Transverse colon (tissue), 4 donors: ENCODE measurements around the gene CSTF2T. TPM values are rescaled to one million over a fixed set of nuclear protein-coding genes. Genes with fewer than 3 reads are reported as not detected.

Experiments used
- DNase-seq: peaks from one replicate; pipeline ENCODE4 v3.0.0-alpha.2; 2019
- H3K27ac ChIP-seq, 4 donors: fragments of 200-600 bp; sonication (generic); 2 replicates each; pipeline ENCODE4 v1.5.1; 2016 to 2018; ENCODE audit warnings: inconsistent platforms in 4 of 4
- H3K27me3 ChIP-seq: fragments of 200-600 bp; sonication (generic); 2 replicates; pipeline ENCODE4 v1.5.1; 2017; ENCODE audit warnings: inconsistent platforms
- H3K36me3 ChIP-seq, 4 donors: fragments of 200-600 bp; sonication (generic); 2 replicates each; pipeline ENCODE4 v1.5.1; 2017 to 2019; ENCODE audit warnings: inconsistent platforms in 4 of 4
- H3K4me1 ChIP-seq, 4 donors: fragments of 200-600 bp; sonication (generic); 2 replicates each; pipeline ENCODE4 v1.5.1; 2017 to 2020; ENCODE audit warnings: inconsistent platforms in 4 of 4
- H3K4me3 ChIP-seq, 4 donors: fragments of 200-600 bp; sonication (generic); 1 replicate in 1 of 4; 2 replicates in 3 of 4; pipeline versions ENCODE4 v1.5.1 to v1.6.1; 2017 to 2019; ENCODE audit warnings: inconsistent platforms in 4 of 4
- H3K9me3 ChIP-seq, 2 donors: fragments of 200-600 bp; sonication (generic); 2 replicates each; pipeline ENCODE4 v1.5.1; 2017 to 2019; ENCODE audit warnings: inconsistent platforms in 2 of 2
- EP300 ChIP-seq: sonication (generic); formaldehyde crosslinking; IDR thresholded peaks from one replicate; pipeline ENCODE4 v1.6.1; 2017; ENCODE audit warnings: antibody characterized with exemption, low read depth
- POLR2A ChIP-seq: fragments of 450-650 bp; IDR thresholded peaks from one replicate; pipeline ENCODE4 v1.6.1; 2016; ENCODE audit warnings: antibody characterized with exemption, mild to moderate bottlenecking, moderate library complexity
- POLR2AphosphoS5 ChIP-seq, 3 donors: sonication (generic); formaldehyde crosslinking; IDR thresholded peaks; one replicate each; pipeline ENCODE4 v1.6.1; 2016; ENCODE audit warnings: antibody characterized with exemption in 3 of 3
- WGBS, 2 donors: methylation state at CpG; one replicate each; pipeline ENCODE4 v1.1.5; 2018; ENCODE audit warnings: low coverage in 1 of 2; 5-methylcytosine and 5-hydroxymethylcytosine counted together
- in situ Hi-C, 4 donors: fragments of 200-750 bp; cut with MboI; loops; one replicate each; pipeline versions ENCODE4 v1.15.0 to v1.15.1; 2017; ENCODE audit warnings: low sequenced_read_pairs in 3 of 4, low pct_ligation_motif_present in 1 of 4, low pct_unique_long_range_greater_than_20kb in 1 of 4
- intact Hi-C: fragments of 100-400 bp; cut with DNase I; formaldehyde crosslinking; loops from one replicate; pipeline ENCODE4 v1.15.1; 2023; ENCODE audit warnings: low total_unique reads
- total RNA-seq, 4 donors: library from RNA; depleted of rRNA; stranded (reverse); fragments of >200 nt; gene quantifications; one replicate each; pipeline ENCODE4 v1.1.0, GENCODE V29; 2016
- TF ChIP-seq, protein P1 (sequence below), 5 experiments: fragments of 200-600 bp in 3 of 5; fragments of 450-650 bp in 2 of 5; sonication (generic) in 3 of 5; IDR thresholded peaks; 1 replicate in 2 of 5; 2 replicates in 3 of 5; pipeline ENCODE4 v1.5.1; 2016 to 2017; ENCODE audit warnings: antibody characterized with exemption in 5 of 5, inconsistent platforms in 3 of 5, mild to moderate bottlenecking in 2 of 5, moderate library complexity in 1 of 5

CSTF2T gene
- total RNA-seq, 4 donors from 2014 or later: 1.5 to 13.7 (median 11.0) TPM

DNA sequence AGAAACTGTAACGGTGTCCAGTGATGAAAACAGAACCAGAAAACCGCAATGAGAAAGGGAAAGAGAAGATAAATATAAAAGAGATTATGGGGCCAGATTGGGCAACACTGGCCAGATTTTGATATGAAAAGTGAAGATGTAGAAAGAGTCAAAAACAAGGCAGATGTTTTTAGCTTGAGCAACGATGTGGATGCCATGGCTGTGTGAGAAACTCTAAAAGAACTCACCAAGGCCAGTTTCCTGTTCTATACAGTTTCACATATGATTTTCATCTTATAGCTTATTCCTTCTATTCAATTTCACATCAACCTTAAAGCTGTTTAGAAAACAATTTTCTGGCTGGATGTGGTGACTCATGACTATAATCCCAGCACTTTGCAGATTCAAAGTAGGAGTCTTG, 36.3 kb downstream of the CSTF2T start:
- WGBS, 2 donors: 78 to 83% methylated on average over 3 of the region's 3 CpGs
- TF ChIP-seq, protein P1, sequence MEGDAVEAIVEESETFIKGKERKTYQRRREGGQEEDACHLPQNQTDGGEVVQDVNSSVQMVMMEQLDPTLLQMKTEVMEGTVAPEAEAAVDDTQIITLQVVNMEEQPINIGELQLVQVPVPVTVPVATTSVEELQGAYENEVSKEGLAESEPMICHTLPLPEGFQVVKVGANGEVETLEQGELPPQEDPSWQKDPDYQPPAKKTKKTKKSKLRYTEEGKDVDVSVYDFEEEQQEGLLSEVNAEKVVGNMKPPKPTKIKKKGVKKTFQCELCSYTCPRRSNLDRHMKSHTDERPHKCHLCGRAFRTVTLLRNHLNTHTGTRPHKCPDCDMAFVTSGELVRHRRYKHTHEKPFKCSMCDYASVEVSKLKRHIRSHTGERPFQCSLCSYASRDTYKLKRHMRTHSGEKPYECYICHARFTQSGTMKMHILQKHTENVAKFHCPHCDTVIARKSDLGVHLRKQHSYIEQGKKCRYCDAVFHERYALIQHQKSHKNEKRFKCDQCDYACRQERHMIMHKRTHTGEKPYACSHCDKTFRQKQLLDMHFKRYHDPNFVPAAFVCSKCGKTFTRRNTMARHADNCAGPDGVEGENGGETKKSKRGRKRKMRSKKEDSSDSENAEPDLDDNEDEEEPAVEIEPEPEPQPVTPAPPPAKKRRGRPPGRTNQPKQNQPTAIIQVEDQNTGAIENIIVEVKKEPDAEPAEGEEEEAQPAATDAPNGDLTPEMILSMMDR (IDR thresholded peaks at IDR 0.05): no peak
- no peak for TF ChIP-seq POLR2A
- TF ChIP-seq POLR2AphosphoS5 (IDR thresholded peaks at IDR 0.05): no peak
- no peak for TF ChIP-seq EP300

DNA sequence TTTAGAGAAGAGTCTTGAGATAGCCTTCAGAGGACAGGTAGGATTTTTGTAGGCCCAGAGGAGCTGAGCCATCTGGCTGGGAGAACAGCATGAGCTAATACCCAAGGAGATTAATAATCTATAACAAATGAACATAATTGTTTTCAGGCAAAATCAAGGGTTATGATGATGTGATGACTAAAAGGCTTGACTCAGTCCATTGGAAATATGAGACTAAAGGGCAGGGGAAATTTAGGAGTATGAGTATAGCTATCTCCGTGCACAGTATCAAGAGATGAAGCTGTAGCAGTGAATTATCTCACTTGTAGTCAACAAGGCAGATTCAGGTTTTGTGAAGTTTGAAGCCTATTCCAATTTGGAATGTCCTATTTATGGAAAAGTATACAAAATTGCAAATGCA, 40.1 kb downstream of the CSTF2T start:
- DNase-seq: no peak
- TF ChIP-seq EP300 (no peak), POLR2AphosphoS5 (IDR thresholded peaks at IDR 0.05) (no peak), POLR2A (no peak)
- TF ChIP-seq, protein P1 (IDR thresholded peaks at IDR 0.05): no peak
- H3K4me1 ChIP-seq: peaks cover 0 to 5% (median 2%) of the 10 kb centered on the region in 4 donors
- H3K36me3 ChIP-seq: no peaks in the 10 kb centered on the region
- in situ Hi-C loops: no loop called here
- intact Hi-C loops: no loop called here
- no peaks in the 10 kb centered on the region for H3K27me3 ChIP-seq
- no peak overlapping the region for H3K4me3 ChIP-seq
- H3K27ac ChIP-seq: no peak overlapping the region
- 88 to 92% methylated on average over 1 of the region's 1 CpG for WGBS, 2 donors
- H3K9me3 ChIP-seq: no peaks in the 10 kb centered on the region

More for the DNA sequence above, 36.3 kb downstream of the CSTF2T start:
- no peak for DNase-seq
- Histone ChIP-seq H3K4me3 (no peak overlapping the region), H3K9me3 (no peaks in the 10 kb centered on the region), H3K4me1 (peaks cover 0 to 12% (median 2%) of the 10 kb centered on the region in 4 donors), H3K27ac (no peak overlapping the region), H3K36me3 (no peaks in the 10 kb centered on the region), H3K27me3 (no peaks in the 10 kb centered on the region)
- in situ Hi-C loops: no loop called here
- intact Hi-C loops: no loop called here

DNA sequence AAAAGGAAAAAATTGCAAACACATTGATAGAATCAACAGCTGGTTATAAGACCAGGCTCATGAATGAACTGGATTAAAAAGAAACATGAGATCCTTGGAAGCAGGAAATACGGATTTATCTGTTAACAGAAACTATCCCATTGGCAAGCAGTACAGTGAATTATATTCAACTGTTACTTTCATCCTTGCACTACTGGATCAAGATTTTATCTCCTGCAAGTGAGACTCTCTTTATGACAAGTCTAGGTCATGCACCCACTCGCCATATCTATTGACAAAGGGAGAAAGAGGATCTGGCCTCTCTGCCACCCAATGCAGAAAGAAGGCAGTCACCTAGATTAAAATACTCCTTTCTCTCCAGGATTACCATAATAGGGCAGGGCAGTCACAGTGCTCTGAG, 41.4 kb downstream of the CSTF2T start:
- 64 to 65% methylated on average over 2 of the region's 2 CpGs for WGBS, 2 donors
- no peak overlapping the region for H3K4me3 ChIP-seq
- in situ Hi-C loops: no loop called here

DNA sequence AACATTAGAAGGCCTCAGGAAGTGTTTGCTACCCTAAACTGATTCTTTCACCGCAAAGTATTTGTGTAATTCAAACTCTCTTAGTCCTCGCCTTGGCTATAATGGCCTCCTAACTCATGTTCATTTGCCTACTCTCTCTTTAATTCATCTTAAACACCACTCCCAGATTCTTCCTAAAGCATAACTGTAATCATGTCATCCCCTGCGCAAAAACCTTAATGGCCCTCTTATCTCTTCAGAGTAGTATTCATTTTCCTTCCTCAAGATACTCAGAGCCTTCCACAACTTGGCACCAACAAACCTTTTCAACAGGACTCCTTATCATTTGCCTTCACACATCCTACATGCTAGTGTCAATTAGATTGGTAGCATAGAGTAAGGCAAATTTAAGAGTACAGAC, 42.9 kb downstream of the CSTF2T start:
- no peak overlapping the region for H3K27ac ChIP-seq
- WGBS, 2 donors: 83 to 97% methylated on average over 3 of the region's 3 CpGs
- no peak overlapping the region for H3K4me3 ChIP-seq
- no peaks in the 10 kb centered on the region for H3K36me3 ChIP-seq
- DNase-seq: no peak
- no peaks in the 10 kb centered on the region for H3K27me3 ChIP-seq
- in situ Hi-C loops: no loop called here
- H3K4me1 ChIP-seq: peaks cover 0 to 5% (median 2%) of the 10 kb centered on the region in 4 donors
- intact Hi-C loops: no loop called here
- no peak for TF ChIP-seq POLR2A
- TF ChIP-seq, protein P1 (IDR thresholded peaks at IDR 0.05): no peak
- no peak for TF ChIP-seq POLR2AphosphoS5 (IDR thresholded peaks at IDR 0.05)
- TF ChIP-seq EP300: no peak
- no peaks in the 10 kb centered on the region for H3K9me3 ChIP-seq

More for the DNA sequence above, 41.4 kb downstream of the CSTF2T start:
- intact Hi-C loops: no loop called here
- Histone ChIP-seq H3K9me3 (no peaks in the 10 kb centered on the region), H3K27ac (no peak overlapping the region), H3K36me3 (no peaks in the 10 kb centered on the region), H3K4me1 (peaks cover 0 to 5% (median 2%) of the 10 kb centered on the region in 4 donors), H3K27me3 (no peaks in the 10 kb centered on the region)
- no peak for DNase-seq
- TF ChIP-seq EP300 (no peak), POLR2A (no peak), POLR2AphosphoS5 (IDR thresholded peaks at IDR 0.05) (no peak)
- TF ChIP-seq, protein P1 (IDR thresholded peaks at IDR 0.05): no peak
